KBM-7 (cell line): ENCODE measurements around the gene PVALEF.
"Not testable (repeated sequence)": the region's sequence is repeated elsewhere in the genome, so short reads cannot be mapped to it uniquely, and the experiment has no call there.

Experiments
- DNase-seq: peaks from one replicate; pipeline ENCODE4 v3.0.0-alpha.2; 2015
- in situ Hi-C: fragments of 300-500 bp; cut with MboI; formaldehyde crosslinking; loops from 2 replicates; pipeline ENCODE4 v1.14.3; 2020; ENCODE audit warnings: low sequenced_read_pairs, low pct_unique_long_range_greater_than_20kb, mixed read lengths

The PVALEF gene

DNA sequence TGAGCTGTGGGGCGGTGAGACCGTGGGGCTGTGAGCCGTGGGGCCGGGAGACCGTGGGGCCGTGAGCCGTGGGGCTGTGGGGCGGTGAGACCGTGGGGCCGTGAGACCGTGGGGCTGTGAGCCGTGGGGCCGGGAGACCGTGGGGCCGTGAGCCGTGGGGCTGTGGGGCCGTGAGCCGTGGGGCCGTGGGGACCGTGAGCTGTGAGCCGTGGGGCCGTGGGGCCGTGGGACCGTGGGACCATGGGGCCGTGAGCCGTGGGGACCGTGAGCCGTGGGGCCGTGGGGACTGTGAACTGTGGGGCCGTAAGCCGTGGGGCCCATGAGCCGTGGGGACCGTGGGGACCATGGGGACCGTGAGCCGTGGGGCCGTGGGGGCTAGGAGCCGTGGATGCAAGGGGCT, 24.6 kb upstream of the PVALEF start:
- in situ Hi-C loops = no loop called here
- DNase-seq = no peak

GRCh38 chr17:81142301-81143199, 22.8 kb upstream of the PVALEF start:
- in situ Hi-C loops = no loop called here
- peak; percentile 74 for DNase-seq

DNA sequence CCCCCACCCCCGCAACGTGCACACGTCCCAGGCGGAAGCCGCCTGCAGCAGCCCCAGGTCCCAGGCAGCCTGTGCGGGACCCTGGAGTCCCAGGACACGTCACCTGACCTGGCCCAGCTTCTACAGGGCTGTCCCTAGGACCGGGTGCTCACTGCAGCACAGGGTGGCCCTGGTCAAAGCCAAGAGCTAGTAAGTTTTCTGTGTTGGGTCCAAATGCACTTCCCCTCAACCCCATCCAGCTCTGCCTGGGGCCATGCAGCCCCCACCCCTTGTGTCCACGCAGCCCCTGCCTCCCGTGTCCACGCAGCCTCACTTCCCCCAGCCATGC, 22.1 kb upstream of the PVALEF start:
- no peak for DNase-seq
- in situ Hi-C loops = no loop called here

- in situ Hi-C loops = no loop called here
- no peak for DNase-seq
These were observed 21.4 kb upstream of the PVALEF start for GRCh38 chr17:81143717-81144422.

GRCh38 chr17:81144423-81144781, 20.9 kb upstream of the PVALEF start:
- in situ Hi-C loops = no loop called here
- DNase-seq = no peak

GRCh38 chr17:81146208-81146607, 19.1 kb upstream of the PVALEF start:
- in situ Hi-C loops, DNase-seq: not testable (repeated sequence)

DNA sequence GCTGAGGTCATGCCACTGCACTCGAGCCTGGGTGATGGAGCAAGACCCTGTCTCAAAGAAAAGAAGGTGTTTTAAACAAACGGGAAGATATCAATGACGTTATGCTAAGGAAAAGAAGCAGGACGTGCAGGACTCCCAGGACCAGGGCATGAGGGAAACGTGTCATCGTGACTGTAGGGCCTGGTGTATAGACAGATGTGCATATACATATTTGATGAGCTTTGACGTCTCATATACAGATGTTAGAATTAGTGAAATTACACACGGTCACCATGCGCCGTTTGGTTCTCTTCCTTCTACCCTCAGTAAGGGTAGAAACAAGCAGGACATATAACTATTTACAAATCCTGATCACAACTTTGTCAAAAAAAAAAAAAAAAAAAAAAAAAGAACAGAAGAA, 17.6 kb upstream of the PVALEF start:
- no peak for DNase-seq
- in situ Hi-C loops = no loop called here

GRCh38 chr17:81148571-81148970, 16.7 kb upstream of the PVALEF start:
- DNase-seq = no peak
- in situ Hi-C loops = no loop called here

DNA sequence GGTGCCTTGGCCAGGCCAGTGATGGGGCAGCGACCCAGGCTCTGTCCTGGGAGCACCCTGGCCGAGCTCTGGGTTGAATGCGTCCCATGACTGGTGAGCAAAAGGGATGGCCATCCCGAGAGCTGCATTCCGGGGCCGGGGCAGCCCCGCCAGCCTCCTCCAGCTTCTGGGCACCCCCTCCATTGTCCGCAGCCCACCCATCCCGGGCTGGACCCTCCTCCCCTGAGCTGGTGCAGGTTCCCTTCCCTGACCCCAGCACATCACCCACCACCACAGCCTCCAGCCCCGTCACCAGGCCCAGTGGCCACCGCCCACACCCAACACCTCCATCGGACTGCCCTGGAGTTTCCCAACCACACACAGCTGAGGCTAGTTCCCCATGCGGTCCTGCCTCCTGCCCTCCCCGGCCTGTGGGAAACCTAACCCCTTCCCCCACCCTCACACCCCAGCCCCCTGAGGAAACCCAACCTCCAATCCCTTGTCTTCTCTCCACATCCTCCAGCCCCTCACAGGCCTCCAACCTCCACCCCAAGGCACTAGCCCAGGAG, 16.2 kb upstream of the PVALEF start:
- no peak for DNase-seq
- in situ Hi-C loops = no loop called here

GRCh38 chr17:81150377-81151077, 14.8 kb upstream of the PVALEF start:
- DNase-seq = no peak
- in situ Hi-C loops = no loop called here

GRCh38 chr17:81151278-81151677, 14.0 kb upstream of the PVALEF start:
- in situ Hi-C loops = no loop called here
- DNase-seq = no peak

DNA sequence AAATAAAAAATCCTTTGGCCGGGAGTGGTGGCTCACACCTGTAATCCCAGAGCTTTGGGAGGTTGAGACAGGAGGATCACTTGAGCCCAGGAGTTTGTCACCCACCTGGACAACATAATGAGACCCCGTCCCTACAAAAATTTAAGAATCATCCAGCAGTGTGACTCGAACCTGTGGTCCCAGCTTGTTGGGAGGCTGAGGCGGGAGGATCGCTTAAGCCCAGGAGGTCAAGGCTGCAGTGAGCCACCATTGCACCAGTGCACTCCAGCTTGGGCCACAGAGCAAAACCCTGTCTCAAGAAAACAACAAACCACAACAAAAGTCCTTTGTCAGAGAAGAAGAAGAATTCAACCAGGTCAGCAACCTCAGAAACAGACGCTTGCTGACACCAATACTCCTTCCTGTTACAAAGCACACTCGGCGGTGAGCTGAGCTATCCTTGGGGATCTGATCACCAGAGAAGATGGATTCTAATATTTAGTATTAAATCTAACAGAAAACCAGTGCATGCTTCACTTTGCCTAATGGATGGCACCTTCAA, 12.9 kb upstream of the PVALEF start:
- no peak for DNase-seq
- in situ Hi-C loops = no loop called here

- in situ Hi-C loops = no loop called here
- DNase-seq = no peak
These were observed 11.9 kb upstream of the PVALEF start for GRCh38 chr17:81153340-81153803.

DNA sequence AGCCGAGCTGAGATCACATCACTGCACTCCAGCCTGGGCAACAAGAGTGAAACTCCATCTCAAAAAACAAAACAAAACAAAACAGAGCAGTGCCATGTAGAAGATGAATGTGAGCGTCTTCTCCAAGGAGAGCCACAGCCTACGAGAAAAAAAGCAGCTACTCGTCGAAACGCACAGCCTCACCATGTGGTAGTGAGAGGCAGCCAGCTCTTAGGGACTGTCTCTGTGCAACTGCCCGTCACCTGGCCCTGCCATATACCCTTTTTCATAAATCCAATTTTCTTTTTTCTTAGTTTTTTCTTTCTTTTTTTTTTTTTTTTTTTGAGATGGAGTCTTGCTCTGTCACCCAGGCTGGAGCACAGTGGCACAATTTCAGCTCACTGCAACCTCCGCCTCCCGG, 11.3 kb upstream of the PVALEF start:
- DNase-seq, in situ Hi-C loops: not testable (repeated sequence)

DNA sequence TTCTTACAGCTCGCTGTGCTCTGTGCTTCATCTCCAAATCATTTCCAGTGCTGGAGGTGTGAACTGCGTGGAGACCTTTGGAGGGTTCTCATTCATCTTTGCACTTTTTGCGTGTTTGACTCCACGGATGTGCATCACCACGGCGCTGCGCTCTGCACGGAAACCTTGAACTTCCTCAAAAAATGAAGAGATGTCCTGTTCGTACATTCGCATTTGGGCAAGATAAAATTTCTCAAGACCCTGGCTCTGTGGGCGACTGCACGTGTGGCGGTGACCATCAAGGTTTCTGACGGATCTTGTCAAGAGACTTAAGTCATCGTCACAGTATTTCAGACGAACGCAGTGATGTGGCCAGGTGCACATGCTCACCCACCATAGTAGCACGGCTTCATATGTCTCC, 10.3 kb upstream of the PVALEF start:
- in situ Hi-C loops = no loop called here
- no peak for DNase-seq

DNA sequence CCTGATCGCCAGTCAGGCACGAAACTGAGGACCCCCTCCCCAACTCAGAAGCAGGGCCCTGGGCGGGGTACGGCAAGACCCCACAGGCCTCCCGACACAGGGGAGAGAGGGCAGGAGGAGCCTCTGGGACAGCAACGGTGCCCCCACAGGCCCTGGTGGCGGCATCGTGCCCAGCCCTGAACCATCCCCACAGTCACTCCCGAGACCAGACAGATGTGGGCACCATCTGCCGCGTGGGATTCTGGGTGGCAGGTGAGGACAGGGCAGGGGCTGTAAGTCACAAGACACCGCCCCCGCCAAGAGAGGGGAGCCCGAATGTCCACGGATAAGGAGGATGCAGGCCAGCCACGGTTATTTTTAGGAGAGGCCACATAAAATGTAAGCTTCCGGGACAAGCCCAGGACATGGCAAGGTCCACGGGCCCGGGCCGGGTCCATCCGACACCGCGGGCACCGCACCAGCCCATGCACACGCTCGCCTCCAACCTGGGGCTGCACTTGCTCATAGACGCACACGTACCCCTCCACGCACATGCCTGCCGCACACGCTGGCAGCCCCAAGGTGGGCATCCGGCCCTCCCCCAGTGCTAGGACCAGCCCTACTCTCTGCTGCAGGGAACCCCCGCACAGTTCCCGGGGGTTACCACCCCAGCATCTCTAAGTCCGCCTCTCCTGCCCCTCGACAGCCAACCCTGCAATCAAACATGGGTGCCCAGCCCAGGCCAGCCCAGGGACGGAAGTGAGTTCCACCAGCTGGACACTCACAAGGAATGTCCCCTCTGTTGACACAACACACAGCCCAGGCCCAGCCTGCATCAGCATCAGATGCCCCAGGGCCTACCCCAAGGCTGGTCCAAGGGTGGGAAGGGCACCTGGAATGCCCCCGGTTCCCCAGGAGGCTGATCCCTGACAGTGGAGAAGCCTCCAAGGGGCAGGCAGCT, 8.2 kb upstream of the PVALEF start:
- DNase-seq = no peak
- in situ Hi-C loops = no loop called here

DNA sequence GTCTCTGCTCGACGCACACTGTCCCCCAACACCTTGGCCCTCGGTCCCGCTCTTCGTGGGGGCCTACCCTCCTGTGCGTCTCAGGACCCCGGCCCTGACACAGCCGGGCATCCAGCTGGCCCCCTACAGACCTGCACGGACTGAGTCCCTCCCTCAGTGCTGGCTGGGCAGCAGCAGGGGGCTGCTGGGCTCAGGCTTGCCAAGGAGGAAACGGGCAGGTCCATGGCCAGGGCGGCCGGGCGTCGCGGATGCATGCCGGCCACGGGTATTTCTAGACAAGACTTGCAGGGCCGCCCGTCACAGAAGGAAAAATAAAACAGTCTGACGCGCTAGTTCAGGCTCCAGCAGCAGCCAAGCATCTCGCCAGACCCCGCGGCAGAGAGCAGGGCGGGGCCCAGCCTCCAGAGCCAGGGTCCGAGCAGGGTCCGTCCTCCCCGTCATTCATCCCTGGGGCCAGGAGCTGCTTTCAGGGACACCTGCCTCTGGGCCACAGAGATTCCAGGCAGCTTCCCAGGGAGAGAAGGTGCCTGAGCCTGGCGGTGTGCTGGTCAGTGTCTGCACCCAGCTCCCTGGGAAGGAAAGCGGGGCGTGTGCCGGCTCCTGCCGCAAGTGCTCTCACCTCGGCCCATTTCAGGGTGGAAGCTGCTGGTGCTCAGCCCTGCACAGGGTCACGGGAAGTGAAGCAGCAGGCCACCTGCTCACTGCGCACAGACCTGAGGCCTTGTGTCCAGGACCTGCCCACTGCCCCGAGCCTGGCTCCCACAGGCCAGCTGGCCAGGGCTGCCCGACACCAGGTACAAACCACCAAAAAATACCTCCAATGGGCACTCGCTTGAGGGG, 7.2 kb upstream of the PVALEF start:
- in situ Hi-C loops = no loop called here
- DNase-seq = no peak
